DOHH2 (cell line): ENCODE results near the gene LRRC46.

Experiments
- H3F3A ChIP-seq: fragments of 200-600 bp; sonication (generic), shearing (Covaris generic); 2 replicates; pipeline ENCODE4 v1.6.0; 2016; ENCODE audit warnings: antibody characterized with exemption, mild to moderate bottlenecking; ENCODE audit not compliant: control insufficient read depth, insufficient read depth
- H3K27ac ChIP-seq: fragments of 200-600 bp; sonication (generic); 2 replicates; pipeline ENCODE4 v1.5.1; 2014; ENCODE audit warnings: low read depth, mild to moderate bottlenecking, low read length, moderate library complexity
- H3K27me3 ChIP-seq: fragments of 200-600 bp; sonication (generic); 2 replicates; pipeline ENCODE4 v1.6.1; 2014; ENCODE audit warnings: mild to moderate bottlenecking, low read length, mixed read lengths; ENCODE audit not compliant: control insufficient read depth
- H3K36me3 ChIP-seq: fragments of 200-600 bp; sonication (generic); 2 replicates; pipeline ENCODE4 v1.6.1; 2014; ENCODE audit warnings: mild to moderate bottlenecking, low read length, moderate library complexity, mixed read lengths; ENCODE audit not compliant: control insufficient read depth
- H3K4me1 ChIP-seq: fragments of 200-600 bp; sonication (generic); 2 replicates; pipeline ENCODE4 v1.6.1; 2014; ENCODE audit warnings: mild to moderate bottlenecking, low read length, mixed read lengths; ENCODE audit not compliant: control insufficient read depth
- H3K4me2 ChIP-seq: fragments of 200-600 bp; sonication (generic); 2 replicates; pipeline ENCODE4 v1.6.0; 2014; ENCODE audit warnings: mild to moderate bottlenecking, low read length, moderate library complexity
- H3K4me3 ChIP-seq: fragments of 200-600 bp; sonication (generic); 2 replicates; pipeline ENCODE4 v1.5.1; 2014; ENCODE audit warnings: mild to moderate bottlenecking, low read length, mixed read lengths
- H3K79me2 ChIP-seq: fragments of 200-600 bp; sonication (generic); 2 replicates; pipeline ENCODE4 v1.6.1; 2014; ENCODE audit warnings: mild to moderate bottlenecking, low read length, mixed read lengths; ENCODE audit not compliant: control insufficient read depth
- H3K9me2 ChIP-seq: fragments of 200-600 bp; sonication (generic); replicated peaks from 2 replicates; pipeline ENCODE4 v1.6.1; 2014; ENCODE audit warnings: mild to moderate bottlenecking, low read length, mixed read lengths; ENCODE audit not compliant: control insufficient read depth
- H3K9me3 ChIP-seq: fragments of 200-600 bp; sonication (generic); 2 replicates; pipeline ENCODE4 v1.6.1; 2014; ENCODE audit warnings: antibody characterized with exemption, low read length, mixed read lengths; ENCODE audit not compliant: control insufficient read depth, insufficient read depth
- H4K20me1 ChIP-seq: fragments of 200-600 bp; sonication (generic); 2 replicates; pipeline ENCODE4 v1.6.0; 2014; ENCODE audit warnings: low read depth, mild to moderate bottlenecking, antibody characterized with exemption, low read length, moderate library complexity; ENCODE audit not compliant: control insufficient read depth, insufficient read depth
- CTCF ChIP-seq: fragments of 200-600 bp; sonication (generic); IDR thresholded peaks from one replicate; pipeline ENCODE4 v1.5.1; 2014; ENCODE audit warnings: antibody characterized with exemption, mild to moderate bottlenecking, low read depth, low read length; ENCODE audit not compliant: poor library complexity, severe bottlenecking
- EZH2phosphoT487 ChIP-seq: fragments of 200-600 bp; sonication (generic); IDR thresholded peaks from 2 replicates; pipeline ENCODE4 v1.6.1; 2017; ENCODE audit warnings: borderline replicate concordance, mild to moderate bottlenecking, antibody characterized with exemption, low read length, moderate library complexity, mixed read lengths

Gene LRRC46

GRCh38 chr17:47810200-47810821, 21.2 kb upstream of the LRRC46 start:
- no peak overlapping the region for H3K27ac ChIP-seq
- H3K79me2 ChIP-seq = no peaks in the 10 kb centered on the region
- H3K4me3 ChIP-seq = no peak overlapping the region
- H3K4me2 ChIP-seq = no peak overlapping the region
- peaks cover 13% of the 10 kb centered on the region; the same call in 1 of the 2 replicates for H3K36me3 ChIP-seq
- H3F3A ChIP-seq = no peaks in the 10 kb centered on the region
- no peaks in the 10 kb centered on the region for H3K9me3 ChIP-seq
- no peaks in the 10 kb centered on the region for H4K20me1 ChIP-seq
- H3K4me1 ChIP-seq = no peaks in the 10 kb centered on the region
- no peaks in the 10 kb centered on the region for H3K9me2 ChIP-seq
- H3K27me3 ChIP-seq = no peaks in the 10 kb centered on the region
- no peak for TF ChIP-seq CTCF
- no peak for TF ChIP-seq EZH2phosphoT487

- H3K4me2 ChIP-seq = no peak overlapping the region
Measured at GRCh38 chr17:47810901-47811635, 20.4 kb upstream of the LRRC46 start.

GRCh38 chr17:47811709-47812108, 19.8 kb upstream of the LRRC46 start:
- no peak for TF ChIP-seq CTCF
- TF ChIP-seq EZH2phosphoT487 = no peak
- no peaks in the 10 kb centered on the region for H3K27me3 ChIP-seq
- no peaks in the 10 kb centered on the region for H3K9me3 ChIP-seq

More at GRCh38 chr17:47810901-47811635, 20.4 kb upstream of the LRRC46 start:
- Histone ChIP-seq H4K20me1 (no peaks in the 10 kb centered on the region), H3K79me2 (no peaks in the 10 kb centered on the region), H3K36me3 (peaks cover 16% of the 10 kb centered on the region; the same call in 1 of the 2 replicates), H3K27ac (no peak overlapping the region), H3K4me3 (no peak overlapping the region), H3K9me2 (no peaks in the 10 kb centered on the region), H3K9me3 (no peaks in the 10 kb centered on the region), H3K27me3 (no peaks in the 10 kb centered on the region), H3K4me1 (no peaks in the 10 kb centered on the region), H3F3A (no peaks in the 10 kb centered on the region)
- TF ChIP-seq EZH2phosphoT487 (no peak), CTCF (no peak)

More at GRCh38 chr17:47811709-47812108, 19.8 kb upstream of the LRRC46 start:
- H3K4me1 ChIP-seq = no peaks in the 10 kb centered on the region
- H4K20me1 ChIP-seq = no peaks in the 10 kb centered on the region
- H3K36me3 ChIP-seq = peaks cover 19% of the 10 kb centered on the region; the same call in 1 of the 2 replicates
- no peaks in the 10 kb centered on the region for H3F3A ChIP-seq
- no peaks in the 10 kb centered on the region for H3K79me2 ChIP-seq
- no peak overlapping the region for H3K4me2 ChIP-seq
- H3K9me2 ChIP-seq = no peaks in the 10 kb centered on the region
- no peak overlapping the region for H3K4me3 ChIP-seq
- no peak overlapping the region for H3K27ac ChIP-seq
